Measurements from ENCODE around the gene MAX. TPM values are rescaled to one million over a fixed set of nuclear protein-coding genes. Genes with fewer than 3 reads are reported as not detected.

Gene MAX
- total RNA-seq, result 101 TPM

GRCh38 chr14:65102441-65103149 lies at the start of gene MAX:
Gene MAX (minus strand): TSS chr14:65102517. CDS start chr14:65102339, 178 bp downstream.
- DNase-seq (ENCODE audit: low read depth in 2 of 3, low spot score in 2 of 3), result peak; percentile 93 to 99 (median 98)

- no peak for DNase-seq (ENCODE audit: low read depth in 2 of 3, low spot score in 2 of 3)
Observed at GRCh38 chr14:65151609-65151956, 49.3 kb upstream of the MAX start.

GRCh38 chr14:65150898-65151608 lies 48.7 kb upstream of the MAX start:
- DNase-seq (ENCODE audit: low read depth in 2 of 3, low spot score in 2 of 3), result no peak

- DNase-seq (ENCODE audit: low read depth in 2 of 3, low spot score in 2 of 3), result no peak
Observed at GRCh38 chr14:65149116-65149515, 46.8 kb upstream of the MAX start.

- DNase-seq (ENCODE audit: low read depth in 2 of 3, low spot score in 2 of 3), result no peak
Observed at GRCh38 chr14:65144170-65144569, 41.9 kb upstream of the MAX start.

- DNase-seq (ENCODE audit: low read depth in 2 of 3, low spot score in 2 of 3), result no peak
Observed at GRCh38 chr14:65142914-65143625, 40.8 kb upstream of the MAX start.

GRCh38 chr14:65142429-65142828 lies 40.1 kb upstream of the MAX start:
- DNase-seq (ENCODE audit: low read depth in 2 of 3, low spot score in 2 of 3), result no peak

- no peak for DNase-seq (ENCODE audit: low read depth in 2 of 3, low spot score in 2 of 3)
Observed at GRCh38 chr14:65141523-65141922, 39.2 kb upstream of the MAX start.

GRCh38 chr14:65137648-65138307 lies 35.5 kb upstream of the MAX start:
- DNase-seq (ENCODE audit: low read depth in 2 of 3, low spot score in 2 of 3), result no peak

GRCh38 chr14:65134651-65135579 lies 32.6 kb upstream of the MAX start:
- DNase-seq (ENCODE audit: low read depth in 2 of 3, low spot score in 2 of 3), result no peak

GRCh38 chr14:65132855-65133254 lies 30.5 kb upstream of the MAX start:
- DNase-seq (ENCODE audit: low read depth in 2 of 3, low spot score in 2 of 3), result no peak

GRCh38 chr14:65131301-65131701 lies 29.0 kb upstream of the MAX start:
- peak in 1 of 3 donors; percentile 17 for DNase-seq (ENCODE audit: low read depth in 2 of 3, low spot score in 2 of 3)

- DNase-seq (ENCODE audit: low read depth in 2 of 3, low spot score in 2 of 3), result no peak
Observed at GRCh38 chr14:65128096-65128495, 25.8 kb upstream of the MAX start.

GRCh38 chr14:65117769-65118745 lies 15.7 kb upstream of the MAX start:
- DNase-seq (ENCODE audit: low read depth in 2 of 3, low spot score in 2 of 3), result no peak

GRCh38 chr14:65115615-65116014 lies 13.3 kb upstream of the MAX start:
- DNase-seq (ENCODE audit: low read depth in 2 of 3, low spot score in 2 of 3), result no peak

- DNase-seq (ENCODE audit: low read depth in 2 of 3, low spot score in 2 of 3), result no peak
Observed at GRCh38 chr14:65110525-65110924, 8.2 kb upstream of the MAX start.

- no peak for DNase-seq (ENCODE audit: low read depth in 2 of 3, low spot score in 2 of 3)
Observed at GRCh38 chr14:65109357-65109756, 7.0 kb upstream of the MAX start.

- peak in 2 of 3 donors; percentile 45 to 57 for DNase-seq (ENCODE audit: low read depth in 2 of 3, low spot score in 2 of 3)
Observed at GRCh38 chr14:65107200-65107599, 4.9 kb upstream of the MAX start.

- peak in 2 of 3 donors; percentile 35 to 39 for DNase-seq (ENCODE audit: low read depth in 2 of 3, low spot score in 2 of 3)
Observed at GRCh38 chr14:65106736-65107135, 4.4 kb upstream of the MAX start.
